Uterus (tissue), 4 donors: ENCODE data around the gene GNB1. TPM values are rescaled to one million over a fixed set of nuclear protein-coding genes. Genes with fewer than 3 reads are reported as not detected.
"Not testable (repeated sequence)": the region's sequence is repeated elsewhere in the genome, so short reads cannot be mapped to it uniquely, and the experiment has no call there.

ENCODE experiments used
- DNase-seq, 2 donors: peaks; one replicate each; pipeline ENCODE4 v3.0.0-alpha.2; 2019 to 2020
- H3K27ac ChIP-seq, 2 donors: fragments of 200-600 bp; sonication (generic); 1 replicate in 1 of 2; 2 replicates in 1 of 2; pipeline ENCODE4 v1.5.1; 2016 to 2018
- H3K27me3 ChIP-seq, 2 donors: fragments of 200-600 bp; sonication (generic); one replicate each; pipeline ENCODE4 v1.5.1; 2018 to 2019; ENCODE audit warnings: control low read depth in 1 of 2
- H3K36me3 ChIP-seq, 2 donors: fragments of 200-600 bp; sonication (generic); one replicate each; pipeline ENCODE4 v1.5.1; 2019; ENCODE audit warnings: control low read depth in 1 of 2
- H3K4me1 ChIP-seq, 2 donors: fragments of 200-600 bp; sonication (generic); one replicate each; pipeline ENCODE4 v1.5.1; 2018 to 2019; ENCODE audit warnings: control low read depth in 1 of 2
- H3K4me3 ChIP-seq, 2 donors: fragments of 200-600 bp; sonication (generic); 1 replicate in 1 of 2; 2 replicates in 1 of 2; pipeline ENCODE4 v1.5.1; 2018 to 2019; ENCODE audit warnings: mild to moderate bottlenecking in 1 of 2
- H3K9me3 ChIP-seq, 2 donors: fragments of 200-600 bp; sonication (generic); one replicate each; pipeline ENCODE4 v1.5.1; 2019; ENCODE audit warnings: control low read depth in 1 of 2
- POLR2A ChIP-seq, 2 donors: fragments of 450-650 bp; IDR thresholded peaks; one replicate each; pipeline ENCODE4 v1.6.1; 2016; ENCODE audit warnings: antibody characterized with exemption in 2 of 2, mild to moderate bottlenecking in 1 of 2, moderate library complexity in 1 of 2
- intact Hi-C: fragments of 100-400 bp; cut with DNase I; formaldehyde crosslinking; loops from one replicate; pipeline ENCODE4 v1.15.1; 2023; ENCODE audit warnings: low total_unique reads
- total RNA-seq, 4 donors: library from RNA; depleted of rRNA in 3 of 4; stranded (reverse); fragments of >200 nt in 3 of 4; gene quantifications; one replicate each; pipeline versions ENCODE4 v1.1.0 to v1.2.4, GENCODE V29; 2014 to 2023
- TF ChIP-seq, protein P1 (sequence below), 4 experiments: fragments of 200-600 bp in 2 of 4; fragments of 450-650 bp in 2 of 4; sonication (generic) in 2 of 4; IDR thresholded peaks; one replicate each; pipeline ENCODE4 v1.5.1; 2016 to 2019; ENCODE audit warnings: antibody characterized with exemption in 4 of 4, mild to moderate bottlenecking in 2 of 4, moderate library complexity in 1 of 4
- donor health status: DM: yes; HTN: yes; CAD: no.

The GNB1 gene
- total RNA-seq, 4 donors from 2014 or later: 50.2 to 320 (median 104) TPM

DNA sequence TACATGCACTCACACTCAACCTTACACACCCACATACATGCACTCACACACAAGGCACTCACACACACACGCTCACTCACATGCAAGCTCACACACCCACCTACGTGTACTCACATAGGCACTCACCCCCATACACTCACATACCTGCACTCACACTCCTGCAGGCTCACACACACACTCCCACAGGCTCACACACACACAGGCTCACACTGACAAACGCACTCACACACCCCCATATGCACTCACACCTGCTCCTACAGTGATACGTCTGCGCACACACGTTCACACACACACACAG is 47.3 kb upstream of the GNB1 start:
- no peak for DNase-seq
- H3K9me3 ChIP-seq: no peaks in the 10 kb centered on the region
- H3K4me3 ChIP-seq: no peak overlapping the region
- TF ChIP-seq POLR2A (IDR thresholded peaks at IDR 0.05): no peak
- TF ChIP-seq, protein P1, sequence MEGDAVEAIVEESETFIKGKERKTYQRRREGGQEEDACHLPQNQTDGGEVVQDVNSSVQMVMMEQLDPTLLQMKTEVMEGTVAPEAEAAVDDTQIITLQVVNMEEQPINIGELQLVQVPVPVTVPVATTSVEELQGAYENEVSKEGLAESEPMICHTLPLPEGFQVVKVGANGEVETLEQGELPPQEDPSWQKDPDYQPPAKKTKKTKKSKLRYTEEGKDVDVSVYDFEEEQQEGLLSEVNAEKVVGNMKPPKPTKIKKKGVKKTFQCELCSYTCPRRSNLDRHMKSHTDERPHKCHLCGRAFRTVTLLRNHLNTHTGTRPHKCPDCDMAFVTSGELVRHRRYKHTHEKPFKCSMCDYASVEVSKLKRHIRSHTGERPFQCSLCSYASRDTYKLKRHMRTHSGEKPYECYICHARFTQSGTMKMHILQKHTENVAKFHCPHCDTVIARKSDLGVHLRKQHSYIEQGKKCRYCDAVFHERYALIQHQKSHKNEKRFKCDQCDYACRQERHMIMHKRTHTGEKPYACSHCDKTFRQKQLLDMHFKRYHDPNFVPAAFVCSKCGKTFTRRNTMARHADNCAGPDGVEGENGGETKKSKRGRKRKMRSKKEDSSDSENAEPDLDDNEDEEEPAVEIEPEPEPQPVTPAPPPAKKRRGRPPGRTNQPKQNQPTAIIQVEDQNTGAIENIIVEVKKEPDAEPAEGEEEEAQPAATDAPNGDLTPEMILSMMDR (IDR thresholded peaks at IDR 0.05): no peak
- no peaks in the 10 kb centered on the region for H3K36me3 ChIP-seq
- no peak overlapping the region for H3K27ac ChIP-seq
- intact Hi-C loops: no loop called here
- no peaks in the 10 kb centered on the region for H3K27me3 ChIP-seq
- H3K4me1 ChIP-seq: no peaks in the 10 kb centered on the region

DNA sequence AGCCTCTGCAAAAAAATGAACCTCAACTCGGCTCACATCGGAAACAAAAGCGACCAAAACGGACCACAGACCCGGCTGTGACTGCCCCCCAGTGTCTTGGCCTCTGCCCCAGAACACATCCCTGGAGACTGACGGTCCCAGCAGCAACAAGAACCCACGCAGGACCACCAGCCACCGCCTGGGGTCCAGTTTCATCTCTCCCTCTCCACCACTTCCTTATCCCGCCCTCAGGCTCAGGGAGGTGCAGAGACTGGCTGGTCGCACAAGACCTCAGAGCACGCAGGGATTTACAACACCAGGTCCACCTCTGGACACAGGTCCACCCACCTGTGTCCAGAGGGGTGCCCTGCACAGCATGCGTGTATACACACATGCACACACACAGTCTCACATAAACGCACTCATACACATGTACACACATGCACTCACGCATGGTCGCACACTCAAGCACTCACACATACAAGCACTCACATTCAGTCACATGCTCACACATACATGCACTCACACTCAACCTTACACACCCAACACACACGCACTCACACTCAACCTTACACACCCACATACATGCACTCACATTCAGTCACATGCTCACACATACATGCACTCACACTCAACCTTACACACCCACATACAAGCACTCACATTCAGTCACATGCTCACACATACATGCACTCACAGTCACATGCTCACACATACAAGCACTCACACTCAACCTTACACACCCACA is 46.8 kb upstream of the GNB1 start:
- H3K4me3 ChIP-seq: no peak overlapping the region
- intact Hi-C loops: no loop called here
- H3K9me3 ChIP-seq: no peaks in the 10 kb centered on the region
- H3K36me3 ChIP-seq: no peaks in the 10 kb centered on the region
- no peak for DNase-seq
- H3K27ac ChIP-seq: no peak overlapping the region
- TF ChIP-seq POLR2A (IDR thresholded peaks at IDR 0.05): no peak
- TF ChIP-seq, protein P1 (IDR thresholded peaks at IDR 0.05): no peak
- no peaks in the 10 kb centered on the region for H3K4me1 ChIP-seq
- no peaks in the 10 kb centered on the region for H3K27me3 ChIP-seq

DNA sequence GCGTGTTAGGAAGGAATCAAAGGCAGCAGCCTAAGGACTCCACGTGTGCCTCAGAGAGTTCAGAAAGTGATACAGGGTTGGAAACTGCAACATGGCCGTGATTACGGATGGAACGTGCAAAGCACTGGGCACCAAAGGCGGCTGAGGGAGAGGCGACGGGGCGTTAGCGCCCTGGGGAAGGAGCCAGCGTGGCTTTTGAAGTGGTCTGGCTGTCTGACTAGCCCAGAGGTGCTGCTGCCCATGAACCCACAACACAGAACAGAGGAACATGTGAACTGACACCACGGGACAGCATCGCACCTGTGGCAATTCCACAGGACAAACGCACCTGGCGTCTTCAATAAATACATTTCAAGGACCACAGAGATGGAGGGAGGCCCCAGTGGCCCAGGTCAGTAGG is 46.2 kb upstream of the GNB1 start:
- intact Hi-C loops: no loop called here
- Histone ChIP-seq H3K36me3 (no peaks in the 10 kb centered on the region), H3K27me3 (no peaks in the 10 kb centered on the region), H3K9me3 (no peaks in the 10 kb centered on the region), H3K27ac (no peak overlapping the region), H3K4me1 (no peaks in the 10 kb centered on the region), H3K4me3 (no peak overlapping the region)
- DNase-seq: no peak
- TF ChIP-seq POLR2A (IDR thresholded peaks at IDR 0.05): no peak
- TF ChIP-seq, protein P1 (IDR thresholded peaks at IDR 0.05): no peak

DNA sequence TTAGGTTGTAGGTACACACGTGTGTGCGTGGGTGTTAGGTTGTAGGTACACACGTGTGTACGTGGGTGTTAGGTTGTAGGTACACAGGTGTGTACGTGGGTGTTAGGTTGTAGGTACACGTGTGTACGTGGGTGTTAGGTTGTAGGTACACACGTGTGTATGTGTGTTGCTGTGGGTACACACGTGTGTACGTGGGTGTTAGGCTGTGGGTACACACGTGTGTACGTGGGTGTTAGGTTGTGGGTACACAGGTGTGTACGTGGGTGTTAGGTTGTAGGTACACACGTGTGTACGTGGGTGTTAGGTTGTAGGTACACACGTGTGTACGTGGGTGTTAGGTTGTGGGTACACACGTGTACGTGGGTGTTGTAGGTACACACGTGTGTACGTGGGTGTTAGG is 44.0 kb upstream of the GNB1 start:
- H3K4me3 ChIP-seq, H3K27ac ChIP-seq, H3K36me3 ChIP-seq, DNase-seq, intact Hi-C loops, H3K27me3 ChIP-seq, H3K9me3 ChIP-seq, H3K4me1 ChIP-seq: not testable (repeated sequence)

DNA sequence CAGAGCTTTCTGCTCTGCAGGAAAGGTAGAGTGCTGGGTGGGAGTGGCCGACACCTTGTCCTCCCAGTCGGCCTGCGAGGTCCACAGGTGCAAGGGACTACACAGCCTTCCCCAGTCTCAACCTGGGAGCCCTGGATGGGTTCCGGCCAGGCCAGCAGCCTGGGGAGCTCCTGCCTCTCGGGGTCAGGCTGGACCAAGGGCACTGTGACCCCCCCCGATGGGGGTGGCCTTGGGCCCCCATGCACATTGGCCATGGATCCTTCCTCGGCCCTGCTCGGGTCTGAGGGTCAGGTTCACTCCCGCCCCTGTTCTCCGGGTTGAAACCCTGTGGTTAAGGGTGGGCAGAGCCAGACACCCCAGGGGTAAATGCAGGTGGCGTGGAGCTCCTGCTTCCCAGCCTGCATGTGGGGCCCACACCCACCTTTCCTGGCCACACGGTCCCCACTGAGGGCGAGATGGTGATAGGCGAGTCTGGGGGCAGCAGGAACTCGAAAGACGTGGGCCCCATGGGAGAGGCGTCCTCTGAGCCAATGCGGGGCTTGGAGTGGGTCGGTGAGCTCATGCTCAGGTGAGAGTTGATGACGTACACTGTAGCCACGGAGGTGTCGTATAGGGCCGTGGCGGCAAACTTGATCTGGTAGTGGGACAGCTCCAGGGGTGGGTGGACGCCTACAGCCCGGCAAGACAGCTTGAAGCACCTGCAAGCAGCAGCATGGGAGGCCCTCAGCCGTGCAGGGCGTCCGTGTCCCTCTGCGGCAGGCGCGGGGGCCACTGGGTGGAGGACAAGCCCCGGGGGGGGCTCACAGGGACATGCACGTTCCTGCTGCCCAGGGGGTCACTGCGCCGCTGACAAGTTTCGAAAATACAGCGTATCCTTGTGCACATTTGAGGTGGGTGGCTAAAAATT is 39.0 kb upstream of the GNB1 start:
- intact Hi-C loops: no loop called here
- DNase-seq: no peak
- H3K27me3 ChIP-seq: no peaks in the 10 kb centered on the region
- no peaks in the 10 kb centered on the region for H3K36me3 ChIP-seq
- H3K4me1 ChIP-seq: no peaks in the 10 kb centered on the region
- no peak overlapping the region for H3K27ac ChIP-seq
- TF ChIP-seq, protein P1 (IDR thresholded peaks at IDR 0.05): no peak
- no peak for TF ChIP-seq POLR2A (IDR thresholded peaks at IDR 0.05)
- no peak overlapping the region for H3K4me3 ChIP-seq
- H3K9me3 ChIP-seq: no peaks in the 10 kb centered on the region
